GM10266 (cell line): ENCODE results near the gene MELTF.
"Not testable (repeated sequence)": the region's sequence is repeated elsewhere in the genome, so short reads cannot be mapped to it uniquely, and the experiment has no call there.

Experiments
- DNase-seq: peaks from one replicate; pipeline ENCODE4 v3.0.0; 2012; ENCODE audit errors: extremely low spot score
- CTCF ChIP-seq: IDR thresholded peaks from 2 replicates; pipeline ENCODE4 v1.5.1; 2012; ENCODE audit warnings: mild to moderate bottlenecking, low read depth; ENCODE audit not compliant: control insufficient read depth, insufficient read depth; ENCODE audit errors: missing control alignments

Gene MELTF

DNA sequence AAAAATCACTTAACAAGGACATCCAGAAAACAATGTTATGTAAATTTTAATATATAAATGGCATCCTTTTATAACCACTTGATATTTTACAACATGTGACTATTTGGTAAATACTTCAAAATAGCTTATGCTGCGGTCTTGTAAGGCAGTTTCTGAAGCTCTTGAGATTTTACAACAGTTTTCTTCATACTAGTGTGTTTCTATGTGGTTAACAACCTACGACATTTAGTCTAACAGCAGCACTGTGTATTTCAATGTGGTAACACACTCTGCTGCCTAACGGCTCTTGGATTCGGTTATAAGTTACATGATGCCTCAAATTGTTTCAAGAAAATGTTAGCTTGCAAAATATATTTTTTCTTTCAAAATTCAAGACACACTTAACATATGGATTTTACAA lies 12.9 kb upstream of the MELTF start:
- TF ChIP-seq CTCF = no peak
- DNase-seq = no peak

GRCh38 chr3:197041875-197042488 lies 12.4 kb upstream of the MELTF start:
- no peak for DNase-seq
- no peak for TF ChIP-seq CTCF

GRCh38 chr3:197040658-197041057 lies 11.0 kb upstream of the MELTF start:
- no peak for TF ChIP-seq CTCF
- DNase-seq = no peak

DNA sequence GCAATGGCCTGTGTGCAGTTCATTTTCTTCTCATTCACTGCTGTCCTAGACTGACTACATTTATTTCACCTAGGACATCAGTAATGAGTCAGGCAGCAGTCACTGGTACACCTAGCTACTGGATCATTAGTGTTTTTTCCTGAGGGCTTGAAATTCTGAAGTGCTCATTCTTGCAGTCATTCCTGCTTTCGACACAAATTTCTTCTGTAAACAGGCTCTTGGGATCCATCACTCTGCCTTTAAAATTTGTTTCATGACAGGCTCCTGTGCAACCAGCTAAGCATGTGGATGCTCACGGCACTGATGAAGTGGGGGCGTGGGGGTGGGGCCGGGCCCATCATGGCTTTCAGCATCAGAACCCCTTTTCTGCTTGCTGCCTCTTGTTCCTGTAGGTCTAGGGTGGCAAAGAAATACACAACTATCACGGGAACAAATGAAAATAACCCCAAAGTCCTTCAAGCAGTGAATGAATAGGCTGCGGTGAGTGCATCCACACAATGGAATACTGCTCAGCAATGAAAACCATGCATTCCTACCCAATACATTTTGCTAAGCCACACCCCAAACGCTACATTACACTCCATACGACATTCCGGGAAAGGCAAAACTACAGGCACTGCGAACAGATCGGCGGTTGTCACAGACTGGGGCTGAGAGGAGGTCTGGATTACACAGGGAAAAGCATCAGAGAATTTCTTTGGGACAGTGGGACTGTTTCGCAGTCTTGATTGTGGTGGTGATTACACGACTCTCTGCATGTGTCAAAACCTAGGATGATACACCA lies 9.3 kb upstream of the MELTF start:
- no peak for TF ChIP-seq CTCF
- DNase-seq = no peak

GRCh38 chr3:197035577-197035976 lies 6.0 kb upstream of the MELTF start:
- no peak for DNase-seq
- TF ChIP-seq CTCF = no peak

GRCh38 chr3:197034778-197035177 lies 5.2 kb upstream of the MELTF start:
- not testable (repeated sequence) for DNase-seq

DNA sequence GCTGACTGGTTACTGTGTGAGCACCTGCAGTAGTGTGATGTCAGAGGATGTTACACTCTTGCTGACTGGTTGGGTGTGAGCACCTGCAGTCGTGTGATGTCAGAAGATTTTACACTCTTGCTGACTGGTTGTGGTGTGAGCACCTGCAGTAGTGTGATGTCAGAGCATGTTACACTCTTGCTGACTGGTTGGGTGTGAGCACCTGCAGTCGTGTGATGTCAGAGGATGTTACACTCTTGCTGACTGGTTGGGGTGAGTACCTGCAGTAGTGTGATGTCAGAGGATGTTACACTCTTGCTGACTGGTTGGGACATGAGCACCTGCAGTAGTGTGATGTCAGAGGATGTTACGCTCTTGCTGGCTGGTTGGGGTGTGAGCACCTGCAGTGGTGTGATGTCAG lies 4.1 kb upstream of the MELTF start:
- not testable (repeated sequence) for DNase-seq

DNA sequence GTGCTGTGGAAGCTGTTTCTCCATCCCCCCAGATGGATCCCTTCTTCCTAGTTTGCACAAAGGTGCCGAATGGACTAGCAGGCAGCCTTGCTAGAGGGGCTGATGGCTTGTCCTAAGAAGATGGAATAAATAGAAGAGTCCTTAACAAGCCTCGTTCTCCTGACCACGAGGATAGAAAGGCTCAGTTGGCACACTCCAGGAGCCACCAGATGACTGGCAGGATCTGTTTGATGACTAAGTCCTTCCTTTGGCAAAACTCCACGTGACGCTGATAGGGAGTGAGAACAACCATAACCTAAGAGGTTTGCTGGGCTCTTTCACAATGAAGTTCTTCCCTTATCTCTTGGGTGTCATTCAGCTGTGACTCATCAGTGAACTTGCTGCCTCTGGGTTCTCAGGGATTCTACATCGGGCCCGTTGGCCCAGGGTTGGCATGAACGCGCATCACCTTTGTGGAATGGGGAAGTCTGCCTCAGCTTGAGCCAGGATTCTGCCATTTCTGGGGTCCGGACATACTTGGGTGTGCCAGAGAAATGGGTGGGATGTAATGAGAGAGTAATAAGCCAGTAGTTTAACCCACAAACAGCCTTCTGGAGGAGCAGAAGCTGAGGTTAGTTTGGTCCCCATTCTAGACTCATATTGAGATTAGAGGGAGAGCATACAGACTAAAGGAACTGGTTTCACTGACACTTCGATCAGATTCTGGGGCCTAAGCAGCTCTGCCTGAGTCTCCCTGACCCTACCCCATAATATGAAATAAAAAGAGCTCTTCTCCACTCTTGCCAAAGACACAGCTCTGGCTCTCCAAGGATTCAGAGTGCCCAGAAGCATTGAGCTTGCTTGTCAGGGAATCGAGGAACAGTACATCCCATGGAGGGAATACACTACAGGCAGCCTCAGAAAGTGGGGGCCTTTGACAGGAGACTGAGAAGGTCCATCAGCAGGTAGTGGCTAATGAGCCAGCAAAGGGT lies 2.0 kb upstream of the MELTF start:
- no peak for TF ChIP-seq CTCF
- DNase-seq = peak; percentile 59
